Activated CD8-positive, alpha-beta memory T cell treated with anti-CD3 and anti-CD28 coated beads, Interleukin-2, amount 50 U/mL, for 1 hour (primary cell): ENCODE data around the gene HCFC2.

Source experiments
- DNase-seq: peaks from one replicate; pipeline ENCODE4 v3.0.0-alpha.2; 2020; ENCODE audit errors: extremely low read depth

Gene HCFC2

DNA sequence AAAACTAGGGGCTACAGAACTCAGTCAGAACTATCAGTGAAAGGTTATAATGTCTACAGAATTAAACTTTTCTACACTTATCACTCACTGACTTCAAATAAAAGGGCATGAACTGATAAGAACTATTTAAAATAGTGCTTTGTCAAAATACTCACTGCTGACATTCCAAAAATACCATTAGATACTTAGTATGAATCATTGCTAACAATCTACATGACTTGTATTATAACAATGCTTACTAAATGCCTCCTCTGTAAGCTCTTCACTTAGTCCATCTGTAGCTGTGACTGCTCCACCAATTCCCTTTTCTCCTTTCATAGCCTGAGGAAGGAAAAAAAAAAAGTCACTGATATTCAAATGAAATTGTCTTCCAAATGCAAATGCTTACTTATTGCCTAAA is 56.7 kb downstream of the HCFC2 start:
- DNase-seq: no peak

DNA sequence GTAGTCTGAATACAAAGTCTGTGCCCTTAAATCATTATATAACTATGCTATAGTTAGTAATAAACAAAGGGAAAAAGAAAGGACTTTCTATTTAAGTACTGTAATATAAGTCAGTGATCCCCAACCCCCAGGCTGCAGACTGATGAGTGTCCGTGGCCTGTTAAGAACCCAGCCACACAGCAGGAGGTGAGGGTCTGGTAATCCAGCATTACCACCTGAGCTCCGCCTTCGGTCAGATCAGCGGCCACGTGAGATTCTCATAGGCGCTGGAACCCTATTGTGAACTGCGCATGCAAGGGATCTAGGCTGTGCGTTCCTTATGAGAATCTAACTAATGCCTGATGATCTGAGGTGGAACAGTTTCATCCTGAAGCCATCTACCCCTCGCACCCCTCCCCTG is 58.0 kb downstream of the HCFC2 start:
- DNase-seq: no peak

DNA sequence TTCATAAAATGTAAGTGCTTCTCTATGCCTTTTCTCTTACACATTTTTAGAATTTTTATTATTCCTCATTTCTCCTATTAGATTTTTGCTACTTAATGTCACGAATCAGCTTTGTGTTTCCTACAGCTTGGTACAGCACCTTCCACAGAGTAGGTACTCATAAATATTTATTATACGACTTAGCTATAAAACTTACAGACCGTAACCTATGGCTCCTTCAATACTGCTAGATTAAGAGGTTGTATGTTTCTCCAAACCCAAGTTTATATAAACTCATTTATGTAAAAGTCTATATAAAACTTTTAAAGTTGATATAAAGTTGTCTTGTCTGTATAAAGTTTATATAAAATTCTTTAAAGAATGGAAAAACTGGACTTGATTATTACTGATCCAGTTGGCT is 62.2 kb downstream of the HCFC2 start:
- no peak for DNase-seq

DNA sequence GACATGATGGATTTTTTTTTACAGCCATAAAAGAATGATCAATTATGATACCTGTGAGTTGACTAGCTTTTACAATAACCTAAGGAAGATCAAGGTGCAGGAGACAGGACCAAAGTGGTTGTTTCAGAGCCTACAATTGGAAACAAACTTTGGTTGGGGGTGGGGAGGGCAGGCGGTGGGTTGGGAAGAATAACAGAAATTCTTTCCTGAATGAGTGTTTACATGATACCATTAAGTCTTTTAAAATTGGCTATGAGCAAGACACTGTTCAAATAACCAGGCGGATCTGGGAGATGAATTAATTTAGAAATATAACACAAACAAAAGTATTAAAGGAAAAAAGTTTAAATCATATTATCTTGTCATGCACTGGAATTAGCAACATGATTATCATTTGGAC is 66.4 kb downstream of the HCFC2 start:
- no peak for DNase-seq

DNA sequence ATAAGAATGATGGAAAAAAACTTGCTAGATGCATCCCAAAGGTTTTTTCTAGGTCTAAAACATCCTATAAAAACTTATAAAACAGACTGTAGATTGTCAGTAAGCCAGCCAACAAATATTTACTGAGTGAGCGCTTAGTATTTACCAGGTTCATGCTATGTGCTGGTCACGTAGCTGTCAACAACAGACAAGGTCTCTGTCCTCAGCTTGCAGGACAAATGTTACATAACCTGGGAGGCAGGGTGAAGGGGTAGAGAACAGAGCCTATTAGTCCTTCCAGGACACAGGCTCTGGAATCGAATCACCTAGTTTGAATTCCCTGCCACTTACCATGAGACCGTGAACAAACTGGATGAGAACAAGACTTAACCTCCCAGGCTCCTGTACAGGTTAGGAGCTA is 67.3 kb downstream of the HCFC2 start:
- no peak for DNase-seq

DNA sequence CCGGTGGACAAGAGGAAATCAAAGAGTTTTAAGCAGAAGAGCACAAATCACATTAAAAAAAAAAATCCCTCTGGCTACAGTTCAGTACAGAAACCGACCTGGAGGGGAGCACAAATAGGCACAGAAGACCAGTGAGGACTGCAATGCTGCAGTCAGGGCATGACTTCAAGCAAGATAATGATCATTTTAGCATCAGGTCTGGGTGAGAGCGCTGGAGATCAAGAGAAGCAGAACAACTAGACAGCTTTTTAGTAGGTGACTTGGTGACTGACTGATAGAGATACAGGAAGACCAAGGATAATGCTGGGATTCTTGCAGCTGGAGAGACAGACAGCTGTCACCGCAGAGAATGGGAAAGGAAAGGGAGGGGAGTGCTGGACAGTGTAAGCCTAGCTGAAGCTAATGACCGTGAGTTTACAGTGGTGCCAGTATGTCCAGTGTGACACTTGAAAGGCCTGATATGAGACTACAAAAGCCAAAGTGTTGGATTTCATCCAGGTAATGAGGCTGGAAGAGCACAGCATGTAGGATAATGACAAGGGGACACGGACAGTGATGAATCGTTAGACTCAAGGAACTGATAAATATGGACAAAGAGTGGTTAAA is 68.1 kb downstream of the HCFC2 start:
- no peak for DNase-seq

DNA sequence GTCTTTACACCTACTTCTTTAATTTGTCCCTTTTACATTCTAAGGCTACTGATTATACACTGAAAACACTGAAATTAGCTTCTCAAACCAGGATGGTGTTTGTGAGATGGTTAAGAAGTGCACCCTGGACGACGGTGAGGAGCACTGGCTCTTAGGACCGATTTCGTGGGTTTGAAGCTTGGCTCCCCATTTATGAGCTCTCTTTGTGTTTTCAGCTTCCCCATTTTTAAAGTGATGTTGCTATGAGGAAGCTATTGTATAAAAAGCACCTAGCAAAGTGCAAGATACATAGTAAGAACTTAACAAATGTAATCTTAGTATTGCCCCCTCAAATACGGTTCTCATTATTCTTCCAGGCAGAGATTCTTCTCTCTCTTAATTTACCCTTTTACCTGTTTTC is 69.0 kb downstream of the HCFC2 start:
- DNase-seq: no peak

DNA sequence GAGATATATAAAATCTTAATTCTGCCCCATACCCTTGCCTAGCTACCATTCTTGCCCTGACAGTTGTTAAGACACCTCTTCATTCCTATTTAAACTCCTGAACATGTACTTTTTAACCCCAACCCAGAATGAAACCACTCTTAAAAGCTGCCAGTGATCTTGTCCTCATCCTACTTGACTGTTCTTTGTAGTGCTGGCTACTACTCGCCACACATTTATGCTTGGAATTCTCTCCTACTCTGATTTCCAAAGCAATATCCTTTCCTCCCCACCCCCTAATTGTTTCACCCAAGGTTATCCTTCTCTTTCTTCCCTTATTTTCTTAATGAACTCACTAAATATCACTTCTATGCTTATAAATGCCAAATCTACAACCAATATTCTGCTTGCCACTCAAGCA is 69.5 kb downstream of the HCFC2 start:
- DNase-seq: no peak

DNA sequence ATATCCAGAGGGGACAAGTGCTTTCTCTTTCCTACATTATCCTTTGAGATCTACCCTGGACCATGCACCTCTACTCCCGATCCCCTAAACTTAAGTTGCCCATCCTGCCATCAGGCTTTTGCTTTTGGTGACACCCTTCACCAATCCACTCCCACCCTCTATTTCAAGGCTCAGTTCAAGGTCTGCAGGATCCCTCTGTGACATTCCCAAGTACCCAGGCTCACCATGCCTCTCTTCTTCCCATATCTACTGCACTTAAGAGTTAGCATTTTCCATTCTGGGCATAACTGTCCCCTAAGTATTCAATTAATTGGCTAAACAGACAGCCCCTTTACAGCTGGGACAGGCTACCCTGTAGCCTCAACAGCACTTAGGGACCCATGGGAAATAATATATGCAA is 70.6 kb downstream of the HCFC2 start:
- no peak for DNase-seq

DNA sequence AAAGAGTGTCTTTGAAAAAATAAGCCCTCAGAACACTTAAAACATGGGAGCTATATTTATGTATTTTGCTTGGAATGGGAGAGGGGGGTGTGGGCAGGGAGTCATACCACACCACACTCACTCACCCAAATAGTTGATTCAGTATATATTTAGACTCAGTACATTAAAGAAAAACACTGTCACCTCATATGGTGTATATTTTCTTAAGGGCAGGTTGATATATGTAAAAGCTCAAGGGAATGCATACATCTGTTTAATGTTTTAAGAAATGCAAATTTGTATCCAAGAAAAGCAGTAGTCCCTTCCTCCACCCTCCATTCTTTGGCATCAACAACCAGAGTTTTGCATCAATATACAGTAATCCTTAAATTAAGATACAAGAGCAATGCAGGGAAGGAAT is 72.2 kb downstream of the HCFC2 start:
- DNase-seq: no peak

DNA sequence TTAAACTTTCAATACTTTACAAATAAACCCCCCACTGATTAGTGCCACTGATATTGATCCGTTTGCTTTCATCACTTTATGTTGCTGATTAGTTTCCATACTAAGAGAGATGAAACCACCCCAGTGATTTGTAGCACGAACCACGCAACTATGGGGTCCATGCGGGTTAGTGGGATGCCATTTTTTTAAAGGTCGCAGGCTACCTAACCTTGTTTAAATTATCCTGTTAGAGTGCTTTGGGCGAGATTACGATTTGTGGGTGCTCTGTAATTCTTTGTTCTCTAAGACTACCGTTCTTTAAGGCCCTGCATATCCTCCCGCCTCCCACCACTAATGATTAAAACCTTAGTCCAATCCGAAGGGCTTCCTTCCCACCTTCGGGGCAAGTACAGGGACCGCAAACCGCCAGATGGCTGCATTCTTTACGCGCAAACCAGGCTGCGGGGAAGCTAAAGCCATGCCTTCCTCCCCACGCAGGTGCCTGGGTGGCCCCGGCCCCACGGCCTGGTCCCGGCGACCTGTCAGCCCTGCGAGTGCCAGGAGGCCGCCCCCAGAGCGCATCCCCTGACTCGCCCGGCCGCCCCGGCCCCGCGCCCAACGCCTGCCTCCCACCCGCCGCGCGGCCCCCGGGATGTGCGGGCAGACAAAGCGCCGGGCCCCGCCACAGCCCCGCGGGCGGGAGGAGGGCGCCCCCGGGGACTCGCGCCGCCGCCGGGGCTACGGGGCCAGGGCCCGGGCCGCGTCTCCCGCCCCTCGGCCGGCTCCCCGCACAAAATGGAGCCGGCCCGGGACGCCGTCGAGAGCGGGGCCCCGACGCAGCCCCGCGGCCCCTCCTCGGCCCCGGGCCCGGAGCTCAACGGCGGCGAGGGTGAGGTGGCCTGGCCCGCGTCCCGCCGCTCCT is 72.9 kb downstream of the HCFC2 start:
- DNase-seq: no peak

DNA sequence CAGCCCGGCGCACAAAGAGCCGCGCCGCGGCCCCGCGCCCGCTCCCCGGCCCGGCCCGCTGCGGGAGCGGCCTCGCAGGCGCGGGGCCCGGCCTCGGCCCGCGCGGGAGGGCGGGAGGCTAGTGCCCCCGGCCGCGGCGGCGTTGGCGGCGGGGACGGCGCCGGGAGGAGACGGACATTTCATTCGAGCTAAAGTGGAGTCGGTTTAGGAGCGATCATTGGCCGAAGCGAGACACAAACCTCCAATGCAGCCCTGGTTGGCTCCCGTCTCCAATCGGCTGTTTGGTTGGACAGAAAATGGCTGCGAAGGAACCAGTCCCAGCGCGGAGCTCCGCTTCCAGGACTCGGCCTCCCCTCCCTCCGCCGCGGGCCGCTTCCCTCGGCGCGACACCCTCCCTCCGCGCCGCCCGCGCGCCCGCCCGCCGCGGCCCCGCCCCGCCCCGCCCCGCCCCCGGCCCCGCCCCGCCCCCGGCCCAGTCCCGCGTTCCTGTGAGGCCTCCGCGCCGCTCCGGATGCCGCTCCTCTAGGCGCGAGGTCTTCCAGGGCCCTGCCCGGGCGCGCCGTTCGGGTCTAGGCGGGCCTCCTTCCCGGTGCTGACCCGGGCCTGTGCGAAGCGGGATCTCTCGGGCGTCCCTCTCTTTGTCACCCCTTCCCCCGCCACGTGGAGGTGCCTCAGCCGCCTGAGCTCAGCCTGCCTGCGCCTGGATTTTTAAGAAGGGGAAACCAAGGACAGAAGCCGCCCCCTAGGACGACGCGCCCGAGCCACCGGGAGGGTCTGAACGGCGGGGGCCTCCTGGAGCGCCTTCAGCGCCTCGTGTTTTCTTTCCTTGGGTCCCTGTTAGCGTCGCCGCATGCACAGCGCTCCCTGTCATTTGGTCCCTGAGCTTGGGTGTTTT is 73.8 kb downstream of the HCFC2 start, which contains the start of gene NFYB:
NFYB (minus strand) TSS at position 309 of the 895 bp plus-strand sequence. CDS start 2,757 bp downstream, outside the sequence.
- peak; percentile 78 for DNase-seq

DNA sequence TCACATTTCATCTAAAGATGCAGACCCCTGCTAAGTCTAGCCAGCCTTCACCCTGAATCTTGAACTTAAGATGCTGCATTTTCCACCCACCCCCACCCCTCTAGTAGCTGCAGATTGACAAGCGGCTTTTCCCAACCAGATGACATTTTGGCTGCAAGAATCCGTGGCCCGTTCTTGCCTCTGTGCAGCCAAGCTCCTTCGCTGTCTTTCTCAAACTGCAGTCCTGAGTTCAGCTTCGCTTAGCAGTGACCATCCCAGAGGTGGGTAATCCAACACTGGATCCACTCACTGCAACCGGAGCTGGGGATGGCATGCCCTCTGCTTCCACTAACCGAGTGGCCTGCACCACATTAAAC is 74.4 kb downstream of the HCFC2 start:
- DNase-seq: no peak

DNA sequence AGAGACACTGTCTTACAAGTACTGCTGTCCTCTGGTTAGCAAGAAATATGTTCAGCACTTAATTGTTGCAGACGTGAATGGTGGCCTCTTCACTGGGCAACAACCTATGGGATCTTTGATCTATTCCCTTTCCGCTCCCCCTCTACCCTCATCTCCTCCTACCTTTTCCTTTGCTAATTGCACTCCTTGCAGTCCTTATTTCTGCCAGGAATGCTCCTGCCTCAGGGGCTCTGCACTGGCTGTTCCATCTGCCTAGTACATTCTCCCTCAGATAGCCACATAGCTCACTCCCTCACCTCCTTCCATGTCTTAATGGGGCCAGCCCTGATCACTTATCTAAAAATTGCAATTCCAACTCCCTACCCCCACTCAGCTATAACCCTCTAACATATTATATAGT is 78.2 kb downstream of the HCFC2 start:
- DNase-seq: no peak

DNA sequence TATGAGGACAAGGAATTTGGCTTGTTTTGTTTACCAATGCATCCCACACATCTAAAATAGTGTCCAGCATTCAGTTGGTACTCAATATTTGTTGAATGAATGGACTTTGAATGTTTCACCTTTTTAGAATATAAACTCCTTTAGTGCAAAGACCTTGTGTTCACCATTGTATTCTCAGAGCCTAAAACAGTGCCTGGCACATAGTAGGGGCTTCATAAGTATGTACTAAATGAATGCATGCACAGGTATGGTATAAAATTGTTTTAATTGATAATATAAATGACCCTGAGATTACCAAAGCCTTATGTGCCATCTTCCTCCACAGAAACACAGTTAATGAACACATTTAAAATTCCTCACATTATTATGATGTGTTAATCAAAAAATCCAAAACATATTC is 78.7 kb downstream of the HCFC2 start:
- no peak for DNase-seq

DNA sequence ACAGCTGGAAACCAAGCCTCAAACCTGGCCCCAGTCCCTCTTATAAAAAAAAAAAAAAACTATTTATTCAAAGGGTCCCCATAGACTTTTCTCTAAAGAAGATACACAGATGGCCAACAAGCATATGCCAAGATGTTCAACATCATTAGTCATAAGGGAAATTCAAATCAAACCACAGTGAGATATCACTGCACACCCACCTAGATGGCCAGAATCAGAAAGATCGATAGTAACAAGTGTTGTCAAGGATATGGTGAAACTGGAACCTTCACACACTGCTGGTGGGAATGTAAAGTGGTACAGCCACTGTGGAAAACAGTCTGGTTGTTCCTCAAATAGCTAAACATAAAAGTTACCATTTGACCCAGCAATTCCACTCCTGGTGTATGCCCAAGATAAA is 79.6 kb downstream of the HCFC2 start:
- DNase-seq: no peak

DNA sequence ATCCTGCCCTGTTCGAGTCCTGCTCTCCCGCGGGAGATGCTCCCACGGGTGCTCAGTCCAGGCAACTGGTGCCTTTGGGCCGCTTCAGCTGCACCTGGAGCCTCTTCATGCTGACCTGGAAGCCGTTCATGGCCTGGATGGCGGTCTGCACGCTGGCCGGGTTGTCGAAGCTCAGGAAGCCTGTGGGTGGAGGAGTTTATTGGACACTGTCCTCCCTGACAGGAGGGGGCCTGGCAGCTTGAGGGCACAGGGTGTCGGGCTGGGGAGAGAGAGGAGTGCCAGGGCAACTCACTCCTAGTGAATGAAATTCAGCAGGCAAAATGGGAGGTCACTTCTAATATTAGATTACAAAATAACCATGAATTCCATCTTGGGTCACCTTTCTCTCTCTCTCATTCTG is 83.0 kb downstream of the HCFC2 start:
- DNase-seq: no peak

DNA sequence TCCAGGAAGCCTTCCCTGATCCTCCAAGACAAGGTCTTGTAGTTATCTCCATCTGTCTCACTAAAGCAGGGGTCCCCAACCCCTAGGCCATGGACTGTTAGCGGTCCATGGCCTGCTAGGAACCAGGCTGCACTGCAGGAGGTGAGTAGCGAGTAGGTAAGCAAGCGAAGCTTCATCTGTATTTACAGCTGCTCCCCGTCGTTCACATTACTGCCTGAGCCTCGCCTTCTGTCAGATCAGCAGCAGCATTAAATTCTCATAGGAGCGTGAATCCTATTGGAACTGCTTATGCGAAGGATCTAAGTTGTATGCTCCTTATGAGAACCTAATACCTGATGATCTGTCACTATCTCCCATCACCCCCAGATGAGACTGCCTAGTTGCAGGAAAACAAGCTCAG is 86.1 kb downstream of the HCFC2 start:
- no peak for DNase-seq

DNA sequence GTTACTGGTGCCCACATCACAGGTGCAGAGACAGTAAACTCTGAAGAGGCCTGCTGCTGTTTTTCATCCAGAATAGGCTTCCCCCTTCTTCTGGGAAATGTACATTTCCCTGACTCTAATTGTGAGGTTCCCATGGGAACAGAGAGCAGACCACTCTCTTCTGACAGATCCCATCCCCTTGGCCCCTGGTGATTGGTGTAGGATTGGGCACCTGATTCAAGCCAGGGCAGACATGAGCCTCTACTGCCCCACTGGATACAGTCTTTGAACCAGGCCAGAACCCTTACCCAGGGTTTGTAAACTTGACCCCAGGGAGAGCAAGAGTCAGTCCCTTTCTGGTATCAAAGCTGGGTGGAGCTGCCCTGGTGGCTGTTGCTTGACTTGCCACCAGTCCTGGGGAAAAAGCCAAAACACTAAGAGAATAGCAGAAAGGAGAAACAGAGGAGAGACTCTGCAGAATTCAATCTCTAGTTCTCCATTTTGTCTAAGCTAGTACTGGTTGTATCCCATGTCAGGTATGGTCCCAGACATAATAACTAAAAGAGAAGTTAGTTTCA is 88.4 kb downstream of the HCFC2 start:
- no peak for DNase-seq

DNA sequence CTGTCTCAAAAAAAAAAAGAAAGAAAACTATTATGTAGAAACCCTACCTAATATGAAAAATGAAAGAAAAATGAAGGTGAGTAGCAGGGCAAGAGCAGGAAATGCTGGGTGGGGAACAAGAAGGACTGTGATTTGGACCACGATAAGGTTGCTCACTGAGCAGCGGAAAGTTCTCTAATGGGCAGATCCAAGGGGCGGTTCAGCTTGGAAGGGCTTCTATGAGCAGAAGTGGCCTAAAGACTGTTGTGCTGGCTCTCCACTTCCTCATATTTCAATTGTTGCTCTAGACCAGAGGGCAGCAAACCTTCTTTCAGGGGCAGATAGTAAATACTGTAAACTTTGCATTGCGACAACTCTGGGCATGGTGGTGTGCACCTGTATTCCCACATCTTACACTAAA is 90.0 kb downstream of the HCFC2 start:
- no peak for DNase-seq

DNA sequence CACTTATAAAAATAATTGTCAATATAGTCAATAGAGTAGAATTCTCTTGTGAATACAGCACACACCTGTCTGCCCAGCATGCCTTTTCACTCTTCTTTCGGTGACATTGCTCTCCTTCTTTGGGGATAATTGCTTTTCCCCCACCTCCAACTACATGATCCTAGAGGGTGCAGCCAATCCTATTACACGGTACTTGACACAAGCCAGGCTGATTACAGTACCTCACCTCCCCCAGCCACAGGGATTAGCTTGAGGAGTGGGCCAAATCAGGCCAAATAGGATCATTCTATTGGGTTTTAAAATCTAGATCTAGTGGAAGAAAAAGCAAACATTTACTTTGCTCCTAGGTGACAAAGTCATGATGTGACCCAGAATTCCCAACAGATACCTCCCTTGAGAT is 90.5 kb downstream of the HCFC2 start:
- no peak for DNase-seq
